Peyer's patch (tissue), 4 donors: Measurements from ENCODE around the gene RAB3B.

Source experiments
- POLR2A ChIP-seq, 2 donors: fragments of 450-650 bp; IDR thresholded peaks; one replicate each; pipeline ENCODE4 v1.5.1; 2017; ENCODE audit warnings: antibody characterized with exemption in 2 of 2, mild to moderate bottlenecking in 2 of 2, moderate library complexity in 2 of 2
- TF ChIP-seq, protein P1 (sequence below), 6 experiments: fragments of 450-650 bp in 4 of 6; fragments of 200-600 bp in 2 of 6; sonication (generic) in 1 of 6; IDR thresholded peaks; one replicate each; pipeline ENCODE4 v1.5.1; 2017 to 2019; ENCODE audit warnings: antibody characterized with exemption in 6 of 6, mild to moderate bottlenecking in 3 of 6, moderate library complexity in 1 of 6

DNA sequence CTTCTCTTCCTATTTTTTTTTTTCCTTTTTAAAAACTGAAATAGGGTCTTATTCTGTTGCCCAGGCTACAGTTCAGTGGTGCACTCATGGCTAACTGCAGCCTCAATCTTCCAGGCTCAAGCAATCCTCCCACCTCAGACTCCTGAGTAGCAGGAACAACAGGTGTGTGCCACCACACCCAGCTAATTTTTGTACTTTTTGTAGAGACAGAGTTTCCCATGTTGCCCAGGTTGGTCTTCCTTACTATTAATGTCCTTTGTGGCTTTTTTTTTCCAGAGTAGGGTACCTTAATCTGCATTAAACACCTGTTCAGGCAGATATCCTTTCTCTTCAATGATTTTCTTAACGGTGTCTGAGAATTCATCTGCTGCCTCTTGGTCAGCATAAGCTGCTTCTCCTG, 47.4 kb upstream of the RAB3B start:
- TF ChIP-seq, protein P1, sequence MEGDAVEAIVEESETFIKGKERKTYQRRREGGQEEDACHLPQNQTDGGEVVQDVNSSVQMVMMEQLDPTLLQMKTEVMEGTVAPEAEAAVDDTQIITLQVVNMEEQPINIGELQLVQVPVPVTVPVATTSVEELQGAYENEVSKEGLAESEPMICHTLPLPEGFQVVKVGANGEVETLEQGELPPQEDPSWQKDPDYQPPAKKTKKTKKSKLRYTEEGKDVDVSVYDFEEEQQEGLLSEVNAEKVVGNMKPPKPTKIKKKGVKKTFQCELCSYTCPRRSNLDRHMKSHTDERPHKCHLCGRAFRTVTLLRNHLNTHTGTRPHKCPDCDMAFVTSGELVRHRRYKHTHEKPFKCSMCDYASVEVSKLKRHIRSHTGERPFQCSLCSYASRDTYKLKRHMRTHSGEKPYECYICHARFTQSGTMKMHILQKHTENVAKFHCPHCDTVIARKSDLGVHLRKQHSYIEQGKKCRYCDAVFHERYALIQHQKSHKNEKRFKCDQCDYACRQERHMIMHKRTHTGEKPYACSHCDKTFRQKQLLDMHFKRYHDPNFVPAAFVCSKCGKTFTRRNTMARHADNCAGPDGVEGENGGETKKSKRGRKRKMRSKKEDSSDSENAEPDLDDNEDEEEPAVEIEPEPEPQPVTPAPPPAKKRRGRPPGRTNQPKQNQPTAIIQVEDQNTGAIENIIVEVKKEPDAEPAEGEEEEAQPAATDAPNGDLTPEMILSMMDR (IDR thresholded peaks at IDR 0.05) = no peak
- no peak for TF ChIP-seq POLR2A (IDR thresholded peaks at IDR 0.05)
